ENCODE data around the gene UGT1A4.

The UGT1A4 gene

GRCh38 chr2:233811732-233812131, 93.2 kb downstream of the UGT1A4 start:
- DNase-seq (ENCODE audit: low spot score): no peak

DNA sequence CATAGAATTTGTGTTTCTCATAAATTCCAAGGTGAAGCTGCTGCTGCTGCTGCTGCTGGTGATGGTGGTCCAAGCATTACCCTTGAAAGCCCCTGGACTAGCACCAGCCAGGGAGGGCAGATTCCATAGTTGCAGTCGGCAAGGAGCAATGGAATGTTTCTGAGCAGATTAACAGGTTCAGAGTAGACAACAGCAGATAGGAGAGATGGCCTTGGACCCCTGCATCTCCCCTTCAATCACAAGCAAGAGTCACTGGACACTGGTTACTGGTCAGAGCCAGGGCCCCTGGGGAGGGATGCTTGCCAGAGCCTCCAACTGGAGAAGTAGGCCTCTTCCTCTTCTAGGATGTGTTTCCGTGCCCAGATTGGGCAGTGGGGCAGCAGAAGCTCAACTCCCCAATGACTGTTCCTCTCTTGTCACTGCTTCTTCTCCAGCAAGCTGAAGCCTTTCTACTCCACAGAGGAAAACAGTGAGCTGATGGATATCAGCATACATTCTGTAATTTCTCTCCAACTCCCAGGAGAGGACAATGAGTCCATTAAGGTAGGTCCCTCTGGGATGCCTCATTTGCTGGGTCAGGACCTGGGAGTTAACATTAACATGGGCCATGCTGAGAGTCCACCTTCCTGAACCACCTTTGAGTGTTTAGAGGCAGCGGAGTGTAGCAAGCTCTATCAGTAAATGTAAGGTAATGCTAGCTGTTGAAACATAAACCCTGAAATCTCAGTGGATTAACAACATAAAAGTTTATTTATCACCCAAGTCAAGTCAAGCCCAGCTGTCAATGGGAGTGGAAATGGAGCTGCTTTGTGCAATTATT, 94.9 kb downstream of the UGT1A4 start:
- DNase-seq (ENCODE audit: low spot score): no peak

DNA sequence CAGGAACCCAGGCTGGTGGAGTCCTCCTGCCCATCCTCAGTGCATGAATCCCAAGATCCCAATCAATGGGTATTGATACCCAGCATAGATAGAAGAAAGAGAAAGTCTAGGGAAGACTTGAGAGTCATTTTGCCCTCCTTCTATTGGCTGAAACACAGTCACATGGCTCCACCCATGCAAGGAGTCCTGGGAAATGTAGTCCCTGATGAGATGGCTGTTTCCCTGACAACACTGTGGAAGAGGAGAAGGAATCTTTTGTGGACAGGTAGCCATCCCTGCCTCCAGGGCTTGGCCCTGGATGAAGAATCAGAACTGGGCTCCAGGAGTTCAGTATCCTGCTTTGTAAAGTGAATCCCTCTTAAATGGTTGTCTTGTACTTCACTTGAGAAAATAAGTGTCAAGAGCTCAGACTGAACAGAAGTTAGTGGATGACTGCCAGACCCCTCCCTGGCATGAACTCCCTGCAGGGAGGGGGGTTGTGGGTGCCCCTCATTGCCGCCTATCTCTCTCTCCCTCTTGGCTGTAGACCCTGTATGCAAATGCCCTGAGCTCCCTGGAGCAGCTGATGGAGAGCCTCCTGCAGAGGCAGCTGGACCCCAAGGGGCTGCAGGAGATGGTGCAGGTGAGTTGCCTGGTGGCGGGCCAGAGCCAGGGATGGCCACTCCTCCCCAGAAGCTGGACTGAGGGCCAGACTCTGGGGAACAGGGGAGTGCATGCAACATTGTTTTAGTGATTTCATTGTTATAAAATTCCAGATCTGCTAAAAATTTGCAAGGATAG, 95.7 kb downstream of the UGT1A4 start:
- no peak for DNase-seq (ENCODE audit: low spot score)

GRCh38 chr2:233815861-233816260, 97.3 kb downstream of the UGT1A4 start:
- DNase-seq (ENCODE audit: low spot score): no peak

DNA sequence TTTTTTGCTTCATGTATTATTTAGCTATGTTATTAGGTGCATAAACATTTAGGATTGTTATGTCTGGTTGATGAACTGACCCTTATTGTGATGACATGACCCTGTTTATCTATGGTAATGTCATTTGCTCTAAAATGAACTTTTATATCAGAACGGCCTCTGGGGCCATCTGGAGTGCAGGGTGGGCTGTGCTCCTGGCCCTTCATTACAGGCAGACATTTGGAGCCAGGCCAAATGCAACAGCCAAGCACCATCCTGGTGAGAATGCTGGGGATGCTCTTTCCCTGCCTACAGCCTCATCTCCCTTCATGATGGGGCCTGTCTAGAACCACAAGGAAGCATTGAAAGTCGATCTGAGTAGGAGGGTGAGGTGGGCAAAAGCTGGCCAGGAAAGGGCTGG, 97.8 kb downstream of the UGT1A4 start:
- no peak for DNase-seq (ENCODE audit: low spot score)

- no peak for DNase-seq (ENCODE audit: low spot score)
Measured at GRCh38 chr2:233816771-233817170, 98.2 kb downstream of the UGT1A4 start.

DNA sequence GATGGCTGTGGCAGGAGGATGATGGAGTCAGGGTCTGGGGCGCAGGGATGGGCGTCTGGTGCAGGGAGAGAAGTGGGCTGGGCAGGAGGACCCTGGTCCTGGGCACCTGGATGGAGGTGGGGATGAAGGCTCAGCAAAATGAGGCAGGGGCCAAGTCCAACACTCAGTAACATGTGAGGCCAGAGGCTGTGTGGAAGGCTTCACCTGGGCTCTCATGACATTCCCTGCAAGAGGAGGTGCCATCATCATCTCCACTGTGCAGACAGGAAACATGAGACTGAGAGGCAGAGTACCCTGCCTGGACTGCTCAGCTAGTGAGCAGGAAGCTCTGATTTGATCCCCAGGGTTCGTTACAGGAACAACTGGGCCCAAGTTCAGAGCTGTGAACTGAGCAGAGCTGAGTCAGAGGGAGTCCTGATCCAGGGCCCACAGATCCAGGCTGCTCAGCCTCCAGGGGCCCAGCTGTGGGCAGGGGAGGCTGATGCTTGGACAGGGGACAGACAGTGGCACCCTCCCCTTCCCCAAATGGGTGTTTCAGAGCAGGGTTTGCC, 98.9 kb downstream of the UGT1A4 start:
- no peak for DNase-seq (ENCODE audit: low spot score)

DNA sequence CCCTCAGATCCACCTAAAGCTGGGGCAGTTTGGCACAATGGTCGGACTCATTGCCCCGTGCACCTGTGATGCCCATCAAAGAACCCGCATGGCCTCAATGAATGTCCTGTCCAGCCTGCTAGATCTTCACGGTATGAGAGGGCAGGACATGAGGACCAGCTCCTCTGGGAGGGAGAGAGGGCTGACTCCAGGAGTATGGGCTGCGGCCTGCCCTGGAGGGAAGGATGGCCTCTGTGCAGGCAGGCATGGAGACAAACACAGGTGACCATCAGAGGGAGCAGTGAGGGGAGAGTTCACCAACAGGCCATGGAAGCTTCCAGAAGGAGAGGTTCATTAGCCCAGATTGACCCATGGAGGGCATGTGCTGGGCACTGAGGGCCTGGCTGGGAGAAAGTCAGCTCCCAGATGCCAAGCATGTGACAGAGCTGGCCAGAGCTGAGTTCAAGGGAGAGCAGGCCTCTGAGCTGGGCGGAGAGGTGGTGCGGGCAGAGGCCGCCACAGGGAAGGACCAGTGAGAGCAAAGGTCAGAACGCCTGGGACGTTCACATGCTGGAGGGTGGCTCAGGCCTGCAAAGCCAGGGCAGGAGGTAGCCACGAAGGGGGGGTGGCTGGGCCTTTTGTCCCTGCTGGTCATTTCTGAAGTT, 99.6 kb downstream of the UGT1A4 start:
- no peak for DNase-seq (ENCODE audit: low spot score)

DNA sequence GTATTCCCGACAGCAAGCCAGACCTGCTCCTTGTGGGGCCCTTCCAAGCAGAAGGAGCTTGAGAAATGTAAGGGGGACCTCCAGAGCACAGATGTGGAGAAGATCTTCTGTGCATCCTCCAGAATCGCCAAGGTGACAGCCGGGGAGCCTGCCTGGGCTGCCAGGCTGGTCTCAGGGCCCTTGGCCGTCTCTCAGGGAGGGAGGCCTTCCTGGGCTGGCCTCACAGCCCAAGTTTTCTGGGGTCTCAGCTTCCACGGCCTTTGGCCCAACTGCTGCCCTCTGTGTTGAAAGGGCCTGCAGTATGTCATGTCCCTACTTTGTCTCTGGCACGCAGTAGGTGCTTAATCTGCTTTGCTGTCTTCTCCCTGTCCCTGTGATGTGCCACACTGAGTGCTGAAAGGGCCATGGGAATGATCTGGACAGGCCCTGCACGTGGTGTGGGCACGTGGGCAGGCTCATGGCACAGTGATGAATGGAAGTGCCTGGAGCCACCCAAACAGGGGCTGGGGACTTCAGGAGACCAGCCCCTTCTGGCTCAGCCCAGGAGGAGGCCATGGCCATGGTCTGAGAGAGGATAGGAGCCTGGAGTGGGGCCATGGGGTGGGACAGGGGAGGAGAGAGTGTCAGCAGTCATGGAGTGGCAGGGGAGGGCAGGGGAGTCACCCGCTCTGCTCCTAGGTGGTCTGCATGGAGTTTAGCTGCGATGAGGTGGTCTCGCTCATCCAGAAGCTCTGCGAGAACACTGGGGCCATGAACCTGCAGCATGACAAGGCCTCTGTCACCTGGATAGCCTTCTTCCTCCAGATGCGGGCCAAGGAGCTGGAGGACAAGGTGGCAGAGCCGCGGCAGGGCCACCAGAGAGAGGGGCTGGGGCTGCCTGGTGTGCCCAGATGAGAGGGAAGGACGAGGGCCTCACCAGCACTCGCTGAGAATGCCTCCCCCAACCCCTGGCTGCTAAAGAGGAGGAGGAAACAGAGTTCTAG, 100.4 kb downstream of the UGT1A4 start:
- no peak for DNase-seq (ENCODE audit: low spot score)

- DNase-seq (ENCODE audit: low spot score): no peak
Measured at GRCh38 chr2:233819884-233820773, 101.6 kb downstream of the UGT1A4 start.

DNA sequence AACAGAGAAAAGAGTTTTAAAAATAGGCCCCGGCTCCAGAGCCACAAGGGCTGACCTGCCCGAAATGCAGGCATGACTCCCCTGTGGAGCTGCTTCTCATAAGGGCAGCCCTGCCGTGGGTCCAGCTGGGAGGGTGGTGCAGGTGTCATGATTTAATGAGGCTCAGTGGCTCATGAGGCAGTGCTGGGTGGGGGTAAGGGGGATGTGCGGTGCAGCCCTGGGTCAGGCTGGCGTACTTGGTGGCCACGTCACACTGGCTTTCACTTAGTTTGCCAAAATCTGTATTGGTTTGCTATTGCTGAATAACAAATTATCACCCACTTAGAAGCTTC, 102.2 kb downstream of the UGT1A4 start:
- no peak for DNase-seq (ENCODE audit: low spot score)

DNA sequence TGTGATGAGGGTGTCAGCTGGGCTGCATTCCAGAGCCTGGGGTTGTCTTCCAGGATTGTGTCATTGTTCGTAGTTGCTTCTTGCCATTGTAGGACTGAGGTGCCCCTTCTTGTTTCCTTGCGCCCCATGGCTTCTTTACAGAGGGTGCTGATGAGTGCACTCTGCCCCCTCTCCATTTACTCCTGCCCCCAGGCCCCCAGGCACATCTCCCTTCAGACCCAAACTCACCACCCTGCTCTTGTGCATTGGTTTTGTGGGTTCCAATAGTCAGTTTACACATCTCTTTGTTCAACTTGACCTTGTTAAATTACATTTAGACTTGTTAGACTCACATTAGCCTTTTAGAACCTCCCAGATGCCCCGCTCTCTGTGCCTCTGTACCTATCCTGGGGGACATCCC, 102.7 kb downstream of the UGT1A4 start:
- DNase-seq (ENCODE audit: low spot score): no peak

- DNase-seq (ENCODE audit: low spot score): no peak
Measured at GRCh38 chr2:233821709-233822100, 103.2 kb downstream of the UGT1A4 start.

DNA sequence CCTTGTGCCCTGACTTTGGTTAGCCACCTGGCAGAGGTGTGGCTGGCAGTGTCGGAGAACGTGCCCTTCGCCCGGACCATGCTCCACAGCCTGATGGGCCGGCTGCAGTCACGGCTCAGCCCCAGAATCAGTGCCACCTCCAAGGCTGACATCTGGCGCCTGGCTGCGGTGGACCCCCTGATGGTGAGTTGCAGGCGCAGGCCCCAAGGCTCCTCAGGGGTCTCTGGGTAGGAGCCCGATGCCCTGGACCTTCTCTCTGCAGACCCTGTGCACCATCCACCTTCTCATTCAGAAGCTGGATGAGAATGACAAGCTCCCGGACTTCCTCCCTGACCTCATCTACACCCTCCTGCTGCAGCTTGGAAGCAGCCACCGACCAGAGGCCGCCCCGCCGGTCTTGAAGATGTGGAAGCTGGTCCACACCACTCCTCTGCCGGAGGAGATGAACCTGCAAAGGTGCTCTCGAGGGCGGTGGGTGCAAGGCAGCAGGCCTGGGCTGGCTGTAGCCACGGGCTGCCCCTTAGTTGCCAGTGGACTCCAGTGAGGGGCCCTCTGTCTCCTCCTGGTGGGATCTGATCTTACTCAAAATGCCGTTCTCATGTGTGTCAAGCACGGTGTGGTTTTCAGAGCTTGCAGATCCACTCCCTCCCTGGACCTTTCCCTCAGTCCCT, 103.7 kb downstream of the UGT1A4 start:
- DNase-seq (ENCODE audit: low spot score): no peak

Data from Ammon's horn (tissue), 1 donor.